Activated CD8-positive, alpha-beta memory T cell treated with anti-CD3 and anti-CD28 coated beads, Interleukin-2, amount 50 U/mL, for 1 hour (primary cell): ENCODE data around the gene TUB.

Experiments used
- DNase-seq: peaks from one replicate; pipeline ENCODE4 v3.0.0-alpha.2; 2020; ENCODE audit errors: extremely low read depth

TUB gene

DNA sequence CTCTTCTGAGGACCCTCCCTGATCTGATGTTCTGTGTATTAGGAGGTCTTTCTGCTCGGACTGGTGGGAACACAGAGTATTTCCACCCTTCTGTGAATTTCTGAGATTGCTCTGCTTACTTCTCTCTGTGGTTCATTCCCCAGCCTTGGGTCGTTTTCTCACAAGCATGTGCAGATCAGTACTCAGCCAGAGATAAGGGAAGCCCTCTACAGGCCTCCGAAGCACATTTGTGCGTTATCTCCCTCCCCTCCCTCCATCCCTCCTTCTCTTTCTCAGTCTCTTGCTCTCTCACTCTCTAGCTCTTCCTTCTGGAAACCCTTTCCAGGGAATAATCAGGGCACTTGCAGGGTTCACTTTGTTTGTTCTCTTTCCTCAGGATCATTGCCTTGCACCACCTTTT, 35.2 kb upstream of the TUB start:
- DNase-seq, result no peak

DNA sequence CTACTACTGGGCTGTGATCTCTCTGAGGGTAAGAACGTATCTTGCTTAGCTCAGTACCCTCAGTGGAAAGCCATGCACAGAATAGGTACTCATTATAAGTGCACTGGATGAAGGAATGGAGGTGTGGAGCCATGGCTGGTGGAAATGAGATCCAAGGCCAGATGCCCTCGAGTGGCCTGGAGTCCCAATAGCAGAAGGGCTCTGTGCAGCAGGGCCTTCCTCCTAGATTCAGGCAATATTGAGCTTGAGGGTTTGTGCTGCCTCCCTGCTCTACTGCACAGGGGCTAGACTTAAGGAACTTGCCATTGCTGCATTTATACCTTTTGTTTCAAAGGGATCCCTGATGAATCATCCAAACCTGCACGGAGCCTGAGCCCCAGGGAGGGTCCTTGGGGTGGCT, 33.6 kb upstream of the TUB start:
- DNase-seq, result no peak

DNA sequence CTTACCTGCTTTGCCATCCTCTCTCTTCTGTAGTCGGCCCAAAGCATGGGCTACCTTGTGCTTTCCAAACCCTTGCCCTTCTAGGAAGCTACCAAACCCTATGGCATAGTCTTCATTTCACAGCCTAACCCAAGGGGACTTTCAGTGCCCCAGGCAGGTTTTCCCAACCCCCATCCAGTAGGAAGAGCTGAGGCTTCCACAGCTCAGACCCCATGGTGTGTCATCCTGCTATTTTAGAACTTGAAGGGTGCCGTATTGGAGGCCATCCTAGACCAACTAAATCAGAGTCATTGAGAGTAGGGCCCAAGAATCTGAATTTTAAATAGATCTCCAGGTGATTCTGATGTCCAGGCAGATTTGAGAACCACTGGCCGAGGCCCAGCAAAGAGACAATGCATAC, 31.9 kb upstream of the TUB start:
- no peak for DNase-seq

DNA sequence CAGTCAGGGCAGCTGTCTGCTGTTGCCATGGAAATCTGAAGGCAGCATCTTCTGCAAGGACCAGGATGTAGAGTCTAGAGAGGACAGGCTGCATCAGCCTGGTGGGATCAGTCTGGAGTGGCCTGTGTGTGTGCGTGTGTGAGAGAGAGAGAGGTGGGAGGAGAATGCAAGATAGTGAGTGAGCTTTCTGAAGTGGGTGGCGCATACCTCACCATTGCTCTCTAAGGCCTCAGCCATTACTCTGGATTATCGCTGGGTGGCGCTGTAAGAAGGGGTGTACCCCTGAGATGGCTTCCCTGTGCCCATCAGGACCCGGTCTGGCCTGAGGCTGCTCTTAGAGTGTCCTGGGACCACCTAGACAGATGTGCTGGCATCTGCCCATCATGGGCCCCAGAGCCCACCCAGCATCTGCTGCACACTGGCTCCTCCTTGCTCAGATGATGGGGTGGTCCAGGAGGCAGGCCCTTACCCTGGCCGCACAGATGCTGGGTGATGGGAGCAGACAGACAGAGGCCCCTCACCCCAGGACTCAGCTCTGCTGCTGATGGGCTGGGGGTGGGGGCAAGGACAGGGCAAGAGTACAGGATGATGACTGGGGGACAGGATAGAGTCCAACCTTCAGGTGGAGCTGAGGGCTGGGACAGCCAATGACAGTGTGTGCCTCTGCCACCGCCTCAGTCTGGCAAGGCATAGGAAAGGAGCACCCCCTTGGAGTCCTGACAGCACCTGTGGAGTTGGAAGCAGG, 25.7 kb upstream of the TUB start:
- DNase-seq, result no peak

DNA sequence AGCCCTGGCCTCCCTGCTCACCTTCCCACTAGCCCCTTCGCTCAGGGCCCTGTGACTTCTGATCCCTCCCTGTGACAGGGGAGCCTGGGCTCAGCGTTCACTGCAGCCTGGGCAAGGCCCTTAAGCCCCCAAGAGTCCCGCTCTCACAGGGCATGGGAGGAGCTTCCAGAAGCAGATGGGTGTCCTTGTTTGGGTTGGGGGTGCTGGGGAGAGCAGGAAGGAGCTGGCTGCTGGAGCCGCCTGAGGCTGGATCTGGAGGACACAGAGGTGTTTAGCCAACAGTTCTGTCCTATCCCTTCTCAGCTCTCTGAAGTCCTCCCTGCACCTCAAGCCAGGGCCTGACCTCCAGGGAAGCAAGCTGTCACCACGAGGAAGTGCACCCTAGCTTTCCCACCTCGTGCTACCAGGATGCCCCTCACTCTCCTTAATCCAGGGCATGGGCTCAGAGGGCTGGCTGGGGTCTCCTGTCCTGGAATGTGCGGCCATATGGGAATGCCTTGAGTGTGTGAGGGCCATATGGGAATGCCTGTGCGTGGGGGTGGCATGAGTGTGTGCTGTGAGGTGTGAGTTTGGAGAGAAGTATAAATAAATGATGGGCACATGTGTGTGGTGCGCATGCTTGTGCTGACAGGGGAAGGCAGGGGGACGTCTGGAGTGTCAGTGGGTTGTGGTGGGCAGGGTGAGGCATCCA, 25.0 kb upstream of the TUB start:
- no peak for DNase-seq

DNA sequence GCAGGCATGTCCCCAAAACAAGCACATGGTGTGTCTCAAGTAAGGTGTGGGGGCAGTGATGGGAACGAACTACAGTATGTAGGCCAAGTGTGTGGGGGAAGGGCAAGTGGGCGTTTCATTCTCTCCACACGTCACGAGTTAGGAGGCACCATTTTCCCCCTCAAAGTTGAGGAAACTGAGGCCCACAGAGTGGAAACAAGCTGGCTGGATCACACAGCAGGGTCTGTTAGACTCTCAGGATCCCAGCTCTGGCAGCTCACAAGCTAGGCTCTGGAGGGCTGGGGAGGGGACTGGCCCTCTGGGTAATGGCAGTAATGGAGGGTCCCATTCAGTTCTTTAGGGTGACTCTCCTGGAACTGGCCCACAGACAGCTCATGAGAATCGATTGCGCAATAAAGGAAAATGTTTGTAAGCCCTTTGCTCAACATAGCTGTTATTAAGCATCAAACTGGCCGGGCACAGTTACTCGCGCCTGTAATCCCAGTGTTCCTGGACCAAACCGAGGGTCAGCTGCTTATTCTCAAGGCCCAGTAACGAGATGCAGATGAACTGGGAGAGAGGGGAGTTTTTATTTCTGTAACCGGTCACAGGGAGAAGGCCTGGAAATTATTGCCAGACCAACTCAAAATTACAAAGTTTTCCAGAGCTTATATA, 24.1 kb upstream of the TUB start:
- no peak for DNase-seq

DNA sequence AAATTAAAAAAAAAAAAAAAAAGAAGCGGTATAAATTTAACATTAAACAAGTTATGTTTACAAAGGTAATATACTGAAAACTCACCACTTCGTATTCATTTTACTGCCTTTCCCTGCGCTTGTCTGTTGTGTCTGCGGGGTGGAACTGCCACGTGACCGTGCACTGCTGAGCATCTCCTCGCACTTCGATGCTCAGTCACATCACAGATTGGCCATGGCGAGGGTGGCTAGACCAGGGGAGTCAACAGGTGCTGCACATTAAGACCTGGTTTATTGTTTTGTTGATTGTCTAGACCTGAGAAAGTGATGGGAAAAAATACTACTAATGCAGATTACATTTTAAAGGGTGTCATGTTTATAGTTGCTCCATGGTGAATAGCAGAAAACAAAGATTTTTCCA, 22.8 kb upstream of the TUB start:
- no peak for DNase-seq

DNA sequence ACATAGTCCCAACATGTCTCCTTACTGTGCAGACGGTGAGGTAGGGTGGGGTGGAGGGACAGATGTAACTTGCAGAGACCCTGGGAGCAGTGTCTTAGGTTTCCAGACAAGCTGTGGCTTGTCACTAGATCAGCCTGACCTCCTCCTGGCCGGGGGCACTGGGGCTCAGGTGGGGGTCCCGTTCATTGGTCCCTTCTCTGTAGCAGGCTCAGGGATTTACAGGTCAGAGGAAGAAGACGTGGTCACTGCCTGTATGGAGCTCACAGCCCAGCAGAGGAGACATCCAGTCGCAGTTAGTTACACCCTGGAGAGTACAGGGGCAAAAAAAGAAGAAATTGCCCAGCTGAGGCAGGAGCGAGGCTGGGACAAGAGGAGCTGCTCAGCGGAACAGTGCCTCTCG, 22.0 kb upstream of the TUB start:
- DNase-seq, result no peak

DNA sequence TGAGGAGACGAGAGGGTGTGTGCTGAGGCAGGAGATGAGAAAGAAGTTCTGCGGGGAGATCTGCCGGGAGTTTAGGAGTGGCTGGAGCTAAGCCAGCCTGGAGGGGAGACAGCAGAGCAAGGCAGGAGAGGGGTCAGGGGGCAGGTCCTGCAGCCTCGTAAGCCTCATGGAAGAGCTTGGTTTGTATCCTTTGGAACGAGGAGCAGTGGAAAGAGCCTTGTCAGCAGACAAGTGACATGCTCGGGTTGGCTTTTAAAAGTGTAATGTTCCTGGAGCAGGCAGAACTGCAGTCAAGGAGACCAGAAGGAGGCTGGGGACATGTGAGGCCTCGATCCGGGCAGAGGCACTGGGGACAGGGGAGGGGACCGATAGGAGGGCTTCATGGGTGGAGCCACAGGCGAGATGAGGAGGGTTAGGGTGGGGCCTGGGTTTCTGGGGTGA, 21.4 kb upstream of the TUB start:
- no peak for DNase-seq

DNA sequence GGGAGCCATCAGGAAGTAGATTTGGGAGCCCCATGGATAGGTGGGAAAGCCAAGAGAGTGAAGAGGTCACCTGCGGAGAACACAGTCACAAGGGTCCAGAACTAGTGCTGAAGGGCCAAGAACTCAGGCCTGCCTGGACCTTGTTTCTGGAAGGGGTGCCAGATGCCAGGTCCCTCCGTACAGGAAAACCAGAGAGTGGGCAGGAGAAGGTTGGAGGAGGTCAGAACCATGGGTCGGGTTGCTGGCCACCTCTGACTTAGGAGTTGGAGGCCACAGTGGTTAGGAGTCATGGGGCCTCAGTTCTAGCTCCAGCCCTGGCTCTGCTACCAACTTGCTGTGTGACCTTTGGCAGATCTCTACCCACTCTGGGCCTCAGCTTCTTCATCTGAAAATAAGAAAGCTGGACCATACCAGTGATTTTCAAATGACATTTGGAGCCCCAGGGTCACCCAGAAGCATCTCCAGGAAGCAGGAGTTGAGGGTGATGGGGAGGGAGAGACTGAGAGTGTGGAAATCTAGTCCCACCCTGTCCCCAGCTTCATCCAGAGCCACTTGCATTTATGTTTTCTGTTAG, 20.8 kb upstream of the TUB start:
- no peak for DNase-seq

DNA sequence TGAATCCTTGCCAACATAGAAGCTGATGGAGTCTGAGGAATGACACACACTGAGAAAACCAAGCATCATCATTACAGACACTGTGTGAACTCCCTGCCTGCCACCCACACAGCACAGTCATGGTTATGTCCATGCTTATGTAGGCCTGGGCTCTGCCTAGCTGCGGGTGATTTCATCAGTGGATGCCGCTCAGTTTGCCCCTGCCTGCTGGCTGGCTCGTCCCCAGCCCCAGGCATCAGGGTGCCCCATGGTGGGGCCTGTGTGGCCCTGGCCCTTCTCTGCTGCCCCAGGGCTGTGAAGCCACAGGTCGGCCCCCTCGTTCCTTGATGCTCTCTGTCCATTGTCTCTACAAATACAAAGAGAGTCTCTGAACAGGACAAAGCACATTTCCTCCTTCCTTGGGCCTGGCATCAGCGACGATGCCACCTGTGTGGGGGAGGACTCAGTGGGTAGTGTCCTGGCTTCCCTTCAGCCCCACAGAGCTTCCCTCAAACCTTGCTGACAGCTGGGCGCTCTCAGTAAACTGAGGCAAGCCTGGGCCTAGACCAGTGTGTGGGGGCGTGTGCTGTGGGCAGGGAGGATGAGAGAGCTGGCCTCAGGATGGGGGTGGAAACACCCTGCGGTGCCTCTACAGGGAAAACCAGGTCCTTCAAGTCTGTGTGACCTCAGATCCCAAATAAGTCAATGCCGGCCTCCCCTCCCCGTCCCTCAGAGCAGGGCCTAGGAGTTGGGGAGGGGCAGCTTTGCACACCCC, 20.0 kb upstream of the TUB start:
- DNase-seq, result no peak

DNA sequence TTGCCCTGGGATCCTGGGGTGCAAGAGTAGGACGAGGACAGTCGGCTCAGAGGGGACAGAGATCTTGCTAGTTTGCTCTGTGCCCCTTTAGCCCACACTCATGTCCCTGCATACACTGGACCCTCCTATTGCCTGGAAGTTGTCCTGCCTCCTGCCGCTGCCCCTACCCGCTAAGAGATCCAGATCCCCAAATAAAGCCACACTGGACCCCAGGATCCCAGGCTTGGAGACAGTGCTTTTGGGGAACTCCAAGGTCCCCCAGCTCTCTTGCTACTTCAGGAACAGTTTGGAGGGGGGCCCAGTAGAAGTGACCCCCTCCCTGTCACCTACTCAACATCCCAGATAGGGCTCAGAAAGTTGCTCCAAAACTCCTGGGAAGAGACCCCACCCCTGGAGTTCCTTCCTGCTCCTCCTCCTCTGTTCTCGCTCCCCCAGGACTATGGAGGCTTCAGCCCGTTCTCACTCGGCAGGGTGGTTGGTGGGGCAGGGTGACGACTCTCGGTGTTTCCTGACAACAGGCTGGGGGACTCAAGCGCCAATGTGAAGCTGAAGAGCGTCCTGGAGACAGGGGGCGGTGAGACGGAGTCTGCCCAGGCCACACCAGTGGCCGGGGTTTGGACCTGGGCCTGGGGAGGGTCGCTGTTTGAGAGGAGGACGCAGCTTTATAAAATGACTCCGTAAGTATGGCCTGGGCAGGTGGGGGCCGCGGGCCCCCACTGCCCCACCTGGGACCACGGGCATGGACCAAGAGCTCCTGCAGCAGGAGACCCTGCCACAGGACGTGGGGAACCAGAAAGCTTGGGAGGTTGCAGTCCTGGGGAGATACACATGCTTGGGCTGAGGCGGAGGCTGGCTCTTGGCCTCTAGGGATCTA, 19.2 kb upstream of the TUB start:
- DNase-seq, result no peak

DNA sequence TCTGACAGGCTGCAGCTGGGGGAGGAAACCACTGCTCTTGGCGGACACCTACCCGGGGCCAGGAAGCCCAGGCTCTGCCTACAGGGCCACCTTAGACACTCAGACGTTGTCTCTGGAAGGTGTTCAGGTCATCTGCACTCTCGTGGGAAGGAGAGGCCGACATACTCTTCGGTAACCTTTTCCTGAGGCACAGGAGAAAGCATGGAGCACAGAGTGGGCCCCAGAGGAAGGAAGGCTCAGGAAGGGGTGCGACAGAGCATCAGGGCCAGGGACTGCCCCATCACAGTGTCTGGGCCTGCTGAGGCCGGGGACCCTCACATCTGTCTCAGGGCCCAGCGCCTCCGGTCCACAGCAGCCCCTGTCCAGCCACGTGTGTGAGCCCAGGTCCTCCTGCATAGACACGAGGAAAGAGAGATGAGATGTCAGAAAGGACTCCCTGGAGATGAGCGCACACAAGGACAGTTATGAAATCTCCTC, 18.2 kb upstream of the TUB start:
- no peak for DNase-seq

DNA sequence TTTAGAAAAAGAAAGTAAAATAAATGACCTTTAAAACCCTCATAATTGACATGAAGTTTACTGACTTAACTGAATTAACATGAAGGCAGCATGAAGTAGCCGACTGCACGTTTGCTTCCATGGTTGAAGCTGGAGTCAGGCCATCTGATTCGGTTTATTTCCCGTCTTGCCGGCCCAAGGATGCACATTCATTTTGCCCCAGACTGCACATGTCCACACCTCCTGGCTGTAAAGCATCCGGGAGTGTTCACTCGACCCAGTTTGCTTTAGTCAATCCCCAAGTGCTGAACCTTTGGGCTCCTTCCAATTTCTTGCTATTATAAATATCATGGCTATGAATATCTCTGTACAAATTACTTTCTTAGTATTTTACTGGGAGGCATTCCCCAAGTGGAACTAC, 17.7 kb upstream of the TUB start:
- no peak for DNase-seq

DNA sequence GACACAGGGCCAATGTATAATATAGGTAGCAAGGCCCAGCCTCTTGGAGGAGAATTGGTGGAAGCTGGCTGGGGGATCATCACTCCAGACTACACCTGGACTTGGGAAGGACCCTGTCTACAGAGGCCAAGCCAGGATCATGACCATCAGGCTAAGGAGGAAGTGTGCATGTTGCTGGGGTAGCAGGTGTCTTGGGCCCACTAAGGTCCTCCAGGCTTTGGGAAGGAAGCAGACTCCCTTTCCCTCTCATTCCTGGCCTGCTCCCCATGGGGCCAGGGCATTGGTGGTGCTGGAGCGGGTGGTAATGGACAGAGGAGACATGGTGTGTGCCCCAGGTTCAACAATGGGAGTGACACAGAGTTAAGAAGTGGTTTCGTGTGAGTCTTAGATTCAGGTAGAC, 16.0 kb upstream of the TUB start:
- DNase-seq, result no peak

DNA sequence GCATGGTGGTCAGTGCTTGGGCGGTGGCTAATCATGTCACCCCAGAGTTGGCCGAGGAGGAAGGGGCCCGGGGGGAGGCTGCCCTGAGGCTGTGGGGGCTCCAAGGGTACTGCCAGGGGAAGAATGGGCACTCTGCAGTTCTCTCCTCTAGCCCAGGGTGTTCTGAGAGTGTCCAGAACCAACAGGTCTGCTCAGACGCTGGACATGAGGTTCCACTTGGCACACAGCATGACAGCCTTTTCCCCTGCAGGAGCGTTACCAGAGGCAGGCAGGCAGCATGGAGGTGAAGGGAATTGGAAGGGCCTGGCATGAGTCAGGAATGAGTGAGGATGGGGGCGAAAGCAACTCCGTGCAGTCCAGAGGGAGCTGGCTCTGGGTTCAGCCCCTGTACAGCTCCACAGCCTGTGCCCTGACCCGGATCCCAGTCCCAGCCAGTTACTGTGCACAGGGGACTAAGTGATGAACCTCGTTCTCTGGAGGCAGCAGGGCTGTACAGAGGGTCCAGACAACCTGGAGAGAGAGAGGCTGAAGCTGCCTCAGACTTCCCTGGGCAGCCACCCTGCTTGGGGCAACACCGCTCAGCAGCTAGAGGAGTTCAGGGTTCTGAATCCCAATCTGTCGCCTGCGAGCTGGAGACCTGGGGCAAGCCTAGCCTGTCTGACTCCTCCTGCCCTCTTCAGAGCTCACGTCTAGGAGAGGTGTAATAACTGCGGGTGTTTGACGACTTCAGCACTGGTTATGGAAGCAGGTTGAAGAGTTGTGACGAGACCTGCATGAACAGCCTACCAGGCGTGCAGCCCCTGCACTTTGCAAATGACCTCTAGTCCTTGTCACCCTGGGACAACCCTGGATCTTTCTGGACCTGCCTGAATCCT, 14.7 kb upstream of the TUB start:
- DNase-seq, result no peak

DNA sequence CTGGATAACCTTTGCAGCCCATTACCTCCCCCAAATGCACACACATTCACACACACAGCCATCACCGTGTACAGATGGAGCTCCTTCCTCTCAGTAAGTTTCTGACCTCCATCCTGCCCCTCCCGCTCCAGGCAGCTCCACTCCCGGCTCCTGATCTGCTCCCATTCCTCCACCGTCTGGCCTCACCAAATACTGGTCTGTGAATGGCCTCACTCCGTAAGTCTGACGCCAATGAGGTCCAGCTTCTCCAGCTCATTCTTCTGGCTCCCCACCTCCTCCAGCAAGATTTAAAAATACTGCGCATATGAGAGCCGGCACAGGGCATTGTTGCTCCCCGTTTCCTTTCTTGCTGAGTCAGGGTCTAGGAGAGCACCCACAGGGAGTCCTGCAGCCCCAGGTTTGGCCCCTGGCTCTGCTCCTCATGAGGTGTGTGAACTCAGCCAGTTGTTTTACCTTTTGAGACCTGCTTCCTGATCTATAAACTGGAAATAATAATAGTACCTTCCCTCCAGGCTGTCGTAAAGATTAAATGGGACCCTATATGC, 14.0 kb upstream of the TUB start:
- no peak for DNase-seq

DNA sequence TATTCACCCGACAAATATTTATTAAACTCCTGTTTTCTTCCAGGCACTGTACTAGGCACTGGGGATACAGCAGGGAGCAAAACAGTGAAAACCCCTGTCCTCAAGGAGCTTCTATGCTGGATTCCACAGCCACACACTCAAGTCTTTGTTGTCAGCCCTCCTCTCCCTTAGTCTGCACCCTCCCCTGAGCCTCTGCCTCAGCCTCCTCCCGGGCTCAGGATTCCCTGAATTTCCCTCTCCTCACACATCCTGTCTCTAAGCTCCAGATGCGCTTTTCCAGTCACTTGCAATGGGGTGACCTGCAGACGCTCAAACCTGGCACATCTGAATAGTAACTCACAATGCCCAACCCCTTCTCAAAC, 13.5 kb upstream of the TUB start:
- no peak for DNase-seq

DNA sequence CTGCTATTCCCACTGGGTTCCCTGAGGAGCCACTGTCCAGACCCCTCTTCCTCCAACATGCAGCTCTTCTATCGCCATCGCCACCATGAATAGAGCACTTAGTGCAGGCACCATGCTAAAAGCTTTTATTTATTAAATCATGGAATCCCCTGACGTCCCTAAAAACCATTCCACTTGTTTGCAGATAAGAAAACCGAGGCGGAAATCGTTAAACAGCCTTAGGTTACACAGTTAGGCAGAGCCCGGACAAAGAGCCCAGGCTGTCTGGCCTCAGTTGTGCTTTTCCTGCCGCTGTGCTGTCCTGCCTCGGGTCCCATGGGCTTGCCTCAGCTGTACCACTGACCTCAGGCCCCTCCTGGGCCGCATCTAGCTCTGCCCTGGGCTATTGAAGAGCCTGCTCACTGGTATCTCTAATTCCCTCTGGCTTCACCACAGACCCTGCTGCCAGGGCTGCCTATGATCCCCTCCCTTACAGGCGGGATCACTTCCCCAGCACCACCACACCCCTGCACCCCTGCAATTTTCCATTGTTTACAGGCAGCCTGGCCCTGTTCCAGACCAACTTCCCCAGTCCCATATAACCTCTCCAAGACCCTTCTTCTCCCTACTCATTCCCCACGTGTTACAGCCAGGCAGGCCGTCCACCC, 13.0 kb upstream of the TUB start:
- DNase-seq, result no peak
